SU-DHL-6 (cell line): Measurements from ENCODE around the gene NFAT5.

ENCODE experiments used
- H2AFZ ChIP-seq: fragments of 200-600 bp; sonication (generic); 2 replicates; pipeline ENCODE4 v1.6.1; 2014; ENCODE audit warnings: low read depth, mild to moderate bottlenecking, moderate library complexity, mixed read lengths, antibody characterized with exemption, low read length; ENCODE audit not compliant: severe bottlenecking
- H3F3A ChIP-seq: fragments of 200-600 bp; shearing (Covaris generic); 2 replicates; pipeline ENCODE4 v1.6.0; 2016; ENCODE audit warnings: antibody characterized with exemption, mild to moderate bottlenecking; ENCODE audit not compliant: insufficient read depth
- H3K27ac ChIP-seq: fragments of 200-600 bp; sonication (generic); 2 replicates; pipeline ENCODE4 v1.5.1; 2016; ENCODE audit warnings: low read depth, mild to moderate bottlenecking, low read length, moderate library complexity, mixed read lengths
- H3K27me3 ChIP-seq: fragments of 200-600 bp; sonication (generic), shearing (Covaris generic); 2 replicates; pipeline ENCODE4 v1.6.0; 2014; ENCODE audit warnings: mild to moderate bottlenecking, low read length
- H3K36me3 ChIP-seq: fragments of 200-600 bp; sonication (generic); 2 replicates; pipeline ENCODE4 v1.6.1; 2014; ENCODE audit warnings: mild to moderate bottlenecking, low read length, mixed read lengths
- H3K4me2 ChIP-seq: fragments of 300-600, 200-600 bp; shearing (Covaris generic), sonication (generic); 2 replicates; pipeline ENCODE4 v1.6.0; 2014; ENCODE audit warnings: low read length, low read depth, mild to moderate bottlenecking; ENCODE audit not compliant: poor library complexity, severe bottlenecking
- H3K4me3 ChIP-seq: fragments of 200-600 bp; sonication (generic); 2 replicates; pipeline ENCODE4 v1.5.1; 2014; ENCODE audit warnings: antibody characterized with exemption, low read length, mild to moderate bottlenecking, mixed read lengths; ENCODE audit not compliant: insufficient read depth, poor library complexity, severe bottlenecking
- H3K79me2 ChIP-seq: fragments of 200-600 bp; sonication (generic); 2 replicates; pipeline ENCODE4 v1.6.1; 2014; ENCODE audit warnings: mild to moderate bottlenecking, low read length, moderate library complexity; ENCODE audit not compliant: insufficient read depth
- H3K9ac ChIP-seq: fragments of 200-600 bp; sonication (generic); 2 replicates; pipeline ENCODE4 v1.7.0; 2014; ENCODE audit warnings: mild to moderate bottlenecking, low read length
- H3K9me2 ChIP-seq: fragments of 200-600 bp; sonication (generic); replicated peaks from 2 replicates; pipeline ENCODE4 v1.6.1; 2014; ENCODE audit warnings: low read length; ENCODE audit not compliant: insufficient read depth
- H3K9me3 ChIP-seq: fragments of 200-600 bp; sonication (generic); 2 replicates; pipeline ENCODE4 v1.6.1; 2014; ENCODE audit warnings: low read length, mixed read lengths; ENCODE audit not compliant: insufficient read depth
- H4K20me1 ChIP-seq: fragments of 200-600 bp; sonication (generic); 2 replicates; pipeline ENCODE4 v1.6.1; 2014; ENCODE audit warnings: low read depth, mild to moderate bottlenecking, antibody characterized with exemption, low read length, moderate library complexity, mixed read lengths
- CTCF ChIP-seq: fragments of 200-600 bp; sonication (generic); IDR thresholded peaks from one replicate; pipeline ENCODE4 v1.5.1; 2017; ENCODE audit warnings: antibody characterized with exemption, mild to moderate bottlenecking, low read length, moderate library complexity; ENCODE audit not compliant: insufficient read depth, poor library complexity, severe bottlenecking
- EZH2phosphoT487 ChIP-seq: fragments of 200-600 bp; sonication (generic), shearing (Covaris generic); conservative IDR thresholded peaks from 2 replicates; pipeline ENCODE4 v1.6.1; 2018; ENCODE audit warnings: mild to moderate bottlenecking, antibody characterized with exemption, low read length, moderate library complexity, mixed read lengths

NFAT5 gene

GRCh38 chr16:69680358-69680757 lies 114.6 kb downstream of the NFAT5 start:
- TF ChIP-seq EZH2phosphoT487 (no peak), CTCF (no peak)
- Histone ChIP-seq H3K9me2 (no peaks in the 10 kb centered on the region), H2AFZ (no peak overlapping the region), H3K9ac (no peak overlapping the region), H3K4me3 (no peak overlapping the region), H3K27me3 (no peaks in the 10 kb centered on the region), H4K20me1 (no peaks in the 10 kb centered on the region), H3K79me2 (no peaks in the 10 kb centered on the region), H3F3A (no peaks in the 10 kb centered on the region), H3K9me3 (no peaks in the 10 kb centered on the region), H3K36me3 (peaks cover 10% of the 10 kb centered on the region; the same call in 1 of the 2 replicates), H3K4me2 (no peak overlapping the region), H3K27ac (no peak overlapping the region)

GRCh38 chr16:69688589-69688988 lies 122.8 kb downstream of the NFAT5 start:
- no peak overlapping the region for H3K4me3 ChIP-seq
- no peaks in the 10 kb centered on the region for H3K9me3 ChIP-seq
- no peak overlapping the region for H2AFZ ChIP-seq
- H3K9me2 ChIP-seq, result no peaks in the 10 kb centered on the region
- no peaks in the 10 kb centered on the region for H4K20me1 ChIP-seq
- H3K9ac ChIP-seq, result no peak overlapping the region
- H3K4me2 ChIP-seq, result no peak overlapping the region
- no peak for TF ChIP-seq CTCF
- TF ChIP-seq EZH2phosphoT487, result no peak
- no peak overlapping the region for H3K27ac ChIP-seq
- no peaks in the 10 kb centered on the region for H3K79me2 ChIP-seq
- no peaks in the 10 kb centered on the region for H3F3A ChIP-seq
- no peaks in the 10 kb centered on the region for H3K27me3 ChIP-seq
- peaks cover 3% of the 10 kb centered on the region; the same call in 1 of the 2 replicates for H3K36me3 ChIP-seq

GRCh38 chr16:69691980-69692911 lies 126.5 kb downstream of the NFAT5 start:
- H3K4me2 ChIP-seq, result no peak overlapping the region
- H3K79me2 ChIP-seq, result no peaks in the 10 kb centered on the region
- H2AFZ ChIP-seq, result no peak overlapping the region
- H3K9me2 ChIP-seq, result no peaks in the 10 kb centered on the region
- no peak overlapping the region for H3K4me3 ChIP-seq
- TF ChIP-seq EZH2phosphoT487 (no peak), CTCF (no peak)
- H3K36me3 ChIP-seq, result peaks cover 15% of the 10 kb centered on the region; the same call in 1 of the 2 replicates
- no peaks in the 10 kb centered on the region for H4K20me1 ChIP-seq
- no peak overlapping the region for H3K9ac ChIP-seq
- no peaks in the 10 kb centered on the region for H3K27me3 ChIP-seq
- no peaks in the 10 kb centered on the region for H3K9me3 ChIP-seq
- H3F3A ChIP-seq, result peaks cover 9% of the 10 kb centered on the region; the same call in 1 of the 2 replicates
- H3K27ac ChIP-seq, result no peak overlapping the region
